Measurements from ENCODE around the gene MBNL2.

GRCh38 chr13:97401421-97401820 is 179.3 kb downstream of the MBNL2 start:
- TF ChIP-seq, protein P1, sequence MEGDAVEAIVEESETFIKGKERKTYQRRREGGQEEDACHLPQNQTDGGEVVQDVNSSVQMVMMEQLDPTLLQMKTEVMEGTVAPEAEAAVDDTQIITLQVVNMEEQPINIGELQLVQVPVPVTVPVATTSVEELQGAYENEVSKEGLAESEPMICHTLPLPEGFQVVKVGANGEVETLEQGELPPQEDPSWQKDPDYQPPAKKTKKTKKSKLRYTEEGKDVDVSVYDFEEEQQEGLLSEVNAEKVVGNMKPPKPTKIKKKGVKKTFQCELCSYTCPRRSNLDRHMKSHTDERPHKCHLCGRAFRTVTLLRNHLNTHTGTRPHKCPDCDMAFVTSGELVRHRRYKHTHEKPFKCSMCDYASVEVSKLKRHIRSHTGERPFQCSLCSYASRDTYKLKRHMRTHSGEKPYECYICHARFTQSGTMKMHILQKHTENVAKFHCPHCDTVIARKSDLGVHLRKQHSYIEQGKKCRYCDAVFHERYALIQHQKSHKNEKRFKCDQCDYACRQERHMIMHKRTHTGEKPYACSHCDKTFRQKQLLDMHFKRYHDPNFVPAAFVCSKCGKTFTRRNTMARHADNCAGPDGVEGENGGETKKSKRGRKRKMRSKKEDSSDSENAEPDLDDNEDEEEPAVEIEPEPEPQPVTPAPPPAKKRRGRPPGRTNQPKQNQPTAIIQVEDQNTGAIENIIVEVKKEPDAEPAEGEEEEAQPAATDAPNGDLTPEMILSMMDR (IDR thresholded peaks at IDR 0.05; ENCODE audit: low read depth, low read length, poor library complexity, severe bottlenecking), result no peak
- no peak for TF ChIP-seq EZH2phosphoT487 (IDR thresholded peaks at IDR 0.05; ENCODE audit: borderline replicate concordance, low read length)

Data from DOHH2 (cell line).